HCT116 (cell line): ENCODE results near the gene DHH. TPM values are rescaled to one million over a fixed set of nuclear protein-coding genes. Genes with fewer than 3 reads are reported as not detected.

Experiments
- ATAC-seq: fragments of 200-7000 bp; cut with Tn5 transposase; 2 replicates; pipeline ENCODE4 v1.9.1; 2020; ENCODE audit warnings: mild to moderate bottlenecking, moderate library complexity
- BruUV-seq: library from RNA; stranded (reverse); fragments of 400-500 nt; replicated peaks from 2 replicates; lab custom pipeline; 2021; lab: Mats Ljungman, UMichigan
- CTCF ChIA-PET: fragments of 300-600 bp; sonication (Branson Sonifier 250); formaldehyde crosslinking; loops from one replicate; lab custom pipeline; 2021; ENCODE audit warnings: antibody characterized with exemption; lab: Charles Lee
- POLR2A ChIA-PET: fragments of 300-600, 350-600 bp; sonication (Branson Sonifier 250); formaldehyde crosslinking; loops from one replicate; lab custom pipeline; 2021; ENCODE audit warnings: antibody characterized with exemption; lab: Charles Lee
- RAD21 ChIA-PET, 2 experiments: fragments of 300-600 bp; sonication (Branson Sonifier 250); formaldehyde crosslinking; loops; one replicate each; lab custom pipeline; 2023; ENCODE audit warnings: low total read pairs in 2 of 2; ENCODE audit not compliant: uncharacterized antibody in 2 of 2, unreplicated experiment in 2 of 2, low non-redundant PET in 1 of 2; lab: Charles Lee
- DNase-seq: peaks from one replicate; pipeline ENCODE4 v3.0.0-alpha.2; 2010; ENCODE audit warnings: low read depth, low spot score
- H2AFZ ChIP-seq: fragments of 200-600 bp; shearing (Covaris generic), sonication (generic); 2 replicates; pipeline ENCODE4 v1.6.1; 2017; ENCODE audit warnings: low read depth, mixed run types, mixed read lengths, antibody characterized with exemption, low read length; ENCODE audit not compliant: poor library complexity, severe bottlenecking
- H3K27ac ChIP-seq: 2 replicates; pipeline ENCODE4 v1.5.1; 2012; ENCODE audit warnings: low read depth, low read length
- H3K27me3 ChIP-seq: fragments of 200-600 bp; sonication (generic); 2 replicates; pipeline ENCODE4 v1.6.1; 2016; ENCODE audit warnings: mixed run types, low read length, mixed read lengths; ENCODE audit not compliant: insufficient read depth
- H3K36me3 ChIP-seq, 2 experiments: fragments of 200-500 bp in 1 of 2; fragments of 200-600 bp in 1 of 2; sonication (Bioruptor generic) in 1 of 2; sonication (generic) in 1 of 2; 2 replicates each; pipeline versions ENCODE4 v1.5.1 to v1.6.1; 2014 to 2016; ENCODE audit warnings: low read length in 2 of 2, inconsistent platforms in 1 of 2, mixed read lengths in 1 of 2, mixed run types in 1 of 2; ENCODE audit not compliant: insufficient read depth in 2 of 2, control insufficient read depth in 1 of 2
- H3K4me1 ChIP-seq, 2 experiments: fragments of 200-600 bp in 1 of 2; sonication (generic) in 1 of 2; 2 replicates each; pipeline versions ENCODE4 v1.5.1 to v1.6.1; 2012 to 2017; ENCODE audit warnings: low read length in 2 of 2, inconsistent platforms in 1 of 2, mild to moderate bottlenecking in 1 of 2, mixed read lengths in 1 of 2, mixed run types in 1 of 2, moderate library complexity in 1 of 2; ENCODE audit not compliant: insufficient read depth in 2 of 2, control insufficient read depth in 1 of 2
- H3K4me2 ChIP-seq: fragments of 200-600 bp; sonication (generic); 2 replicates; pipeline ENCODE4 v1.6.1; 2017; ENCODE audit warnings: mixed run types, low read length, mixed read lengths
- H3K4me3 ChIP-seq, 2 experiments: fragments of 200-600 bp in 1 of 2; sonication (generic) in 1 of 2; replicated peaks in 1 of 2; 2 replicates each; pipeline ENCODE4 v1.5.1; 2011 to 2016; ENCODE audit warnings: low read length in 2 of 2, control low read depth in 1 of 2, low read depth in 1 of 2, mild to moderate bottlenecking in 1 of 2, mixed read lengths in 1 of 2, mixed run types in 1 of 2
- H3K79me2 ChIP-seq: fragments of 200-600 bp; sonication (generic); 2 replicates; pipeline ENCODE4 v1.6.1; 2017; ENCODE audit warnings: mild to moderate bottlenecking, mixed run types, low read length, moderate library complexity, mixed read lengths; ENCODE audit not compliant: insufficient read depth
- H3K9ac ChIP-seq: fragments of 200-600 bp; sonication (generic); 2 replicates; pipeline ENCODE4 v1.6.1; 2016; ENCODE audit warnings: low read length, mixed read lengths
- H3K9me2 ChIP-seq: fragments of 200-600 bp; sonication (generic), shearing (Covaris generic); 2 replicates; pipeline ENCODE4 v1.6.1; 2017; ENCODE audit warnings: mixed run types, mild to moderate bottlenecking, moderate library complexity; ENCODE audit not compliant: insufficient read depth
- H3K9me3 ChIP-seq, 2 experiments: fragments of 200-500 bp in 1 of 2; fragments of 200-600 bp in 1 of 2; sonication (Bioruptor generic) in 1 of 2; sonication (generic) in 1 of 2; 2 replicates each; pipeline ENCODE4 v1.6.1; 2014 to 2017; ENCODE audit warnings: low read length in 2 of 2, mixed read lengths in 2 of 2, inconsistent platforms in 1 of 2, low read depth in 1 of 2, mild to moderate bottlenecking in 1 of 2, mixed run types in 1 of 2, moderate library complexity in 1 of 2; ENCODE audit not compliant: control insufficient read depth in 1 of 2, insufficient read depth in 1 of 2
- H4K20me1 ChIP-seq: fragments of 200-600 bp; sonication (generic), shearing (Covaris generic); 2 replicates; pipeline ENCODE4 v1.6.1; 2017; ENCODE audit warnings: mixed run types, mild to moderate bottlenecking, moderate library complexity; ENCODE audit not compliant: insufficient read depth
- CEBPB ChIP-seq: IDR thresholded peaks from 2 replicates; pipeline ENCODE4 v1.6.1; 2012; ENCODE audit warnings: low read depth
- EZH2 ChIP-seq: fragments of 200-600 bp; sonication (generic); IDR thresholded peaks from 2 replicates; pipeline ENCODE4 v1.6.1; 2017; ENCODE audit warnings: antibody characterized with exemption, mixed run types
- POLR2A ChIP-seq: IDR thresholded peaks from 2 replicates; pipeline ENCODE4 v1.7.0; 2011; ENCODE audit warnings: borderline replicate concordance; ENCODE audit not compliant: insufficient read depth, insufficient read length; ENCODE audit errors: extremely low read depth
- intact Hi-C: fragments of 100-400 bp; cut with micrococcal nuclease; formaldehyde crosslinking; loops from 2 replicates; pipeline ENCODE4 v1.10.0; 2022
- total RNA-seq: library from RNA; stranded (reverse); gene quantifications from one replicate; pipeline ENCODE4 v1.2.1, GENCODE V29; 2021; ENCODE audit not compliant: unreplicated experiment

DHH gene
- total RNA-seq, 1 experiment from 2014 or later = 0.22 TPM

- ChIA-PET CTCF (interaction anchor here (0.9 to 4.6 kb wide), 8 partner anchors 9 to 45 kb away, joined by 3 to 27 read pairs (median 8); partner anchors contain the start of genes RHEBL1 and TUBA1B), RAD21 (no interaction called here), POLR2A (interaction anchor here (1.0 to 3.5 kb wide), 5 partner anchors 11 to 40 kb away, joined by 5 to 30 read pairs (median 6); partner anchors contain the start of genes RHEBL1 and TUBA1B)
- Histone ChIP-seq H4K20me1 (no peaks in the 10 kb centered on the region), H3K27ac (peak overlapping the region; percentile 62), H3K36me3 (no peaks in the 10 kb centered on the region), H3K9ac (peak overlapping the region; percentile 77), H3K9me2 (no peaks in the 10 kb centered on the region), H3K9me3 (no peaks in the 10 kb centered on the region), H3K79me2 (peaks cover 4% of the 10 kb centered on the region), H3K27me3 (no peaks in the 10 kb centered on the region), H2AFZ (no peak overlapping the region), H3K4me3 (peak overlapping the region; percentile 90 to 97), H3K4me2 (peak overlapping the region; percentile 93), H3K4me1 (peaks cover 6 to 29% of the 10 kb centered on the region in 2 experiments; a peak in 3 of 4 replicates)
- intact Hi-C loops = no loop called here
- DNase-seq (no peak), ATAC-seq (peak; percentile 13)
- TSS peak; percentile 53 for BruUV-seq
- no peak for TF ChIP-seq EZH2
Measured at GRCh38 chr12:49109641-49110463, 15.3 kb upstream of the DHH start.

- TF ChIP-seq CEBPB = peak; percentile 83
- no peak for TF ChIP-seq POLR2A
- no peak for DNase-seq
- peaks cover 4% of the 10 kb centered on the region for H3K79me2 ChIP-seq
- H3K9me2 ChIP-seq = no peaks in the 10 kb centered on the region
- H2AFZ ChIP-seq = no peak overlapping the region
- peak overlapping the region; percentile 90 to 97 for H3K4me3 ChIP-seq
- H3K4me1 ChIP-seq = peaks cover 6 to 29% of the 10 kb centered on the region in 2 experiments; a peak in 3 of 4 replicates
- H3K4me2 ChIP-seq = peak overlapping the region; percentile 93
- H3K27ac ChIP-seq = no peak overlapping the region; the same call in 1 of the 2 replicates
- ChIA-PET CTCF (interaction anchor here (1.6 to 4.6 kb wide), 4 partner anchors 11 to 39 kb away, joined by 7 to 27 read pairs (median 13); partner anchors contain the start of gene RHEBL1), POLR2A (interaction anchor here (0.6 to 3.5 kb wide), 4 partner anchors 11 to 157 kb away, joined by 3 to 30 read pairs (median 4); partner anchors contain the start of genes RHEBL1 and TUBA1B), RAD21 (no interaction called here)
- H3K27me3 ChIP-seq = no peaks in the 10 kb centered on the region
- no peaks in the 10 kb centered on the region; a peak in 1 of 4 replicates for H3K36me3 ChIP-seq
- intact Hi-C loops = no loop called here
- H3K9me3 ChIP-seq = no peaks in the 10 kb centered on the region
- H3K9ac ChIP-seq = no peak overlapping the region
- no TSS peak for BruUV-seq
- no peak for ATAC-seq
- H4K20me1 ChIP-seq = no peaks in the 10 kb centered on the region
Measured at GRCh38 chr12:49108958-49109404, 14.4 kb upstream of the DHH start.
